Measurements from ENCODE around the gene PLCB3. TPM values are rescaled to one million over a fixed set of nuclear protein-coding genes. Genes with fewer than 3 reads are reported as not detected.

The PLCB3 gene
- total RNA-seq, 4 donors from 2014 or later: 64.5 to 115 (median 91.2) TPM

DNA sequence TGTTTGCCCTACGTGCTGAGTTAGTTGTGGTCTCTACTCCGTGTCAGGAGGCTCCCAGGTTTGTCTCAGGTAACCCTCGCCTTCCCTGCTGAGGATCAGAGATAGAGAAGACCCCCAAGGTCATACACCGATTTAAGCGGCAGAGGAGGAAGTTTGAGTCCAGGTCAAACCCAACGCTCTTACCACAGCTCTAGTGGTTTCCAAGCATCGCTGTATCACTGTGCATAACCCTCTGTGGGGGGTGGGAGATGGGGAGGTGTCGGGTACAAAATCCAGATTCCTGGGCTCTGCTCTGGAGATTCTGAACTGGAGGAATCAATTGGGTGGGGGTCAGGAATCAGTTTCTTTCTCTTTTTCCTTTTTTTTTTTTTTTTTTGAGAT is 20.4 kb upstream of the PLCB3 start:
- Histone ChIP-seq H3K36me3 (no peaks in the 10 kb centered on the region), H3K4me3 (peak overlapping the region; percentile 58 to 87 (median 72)), H3K27ac (peak overlapping the region; percentile 93 to 95 (median 94)), H3K9me3 (no peaks in the 10 kb centered on the region), H3K4me1 (peaks cover 18 to 75% (median 53%) of the 10 kb centered on the region in 4 donors), H3K27me3 (no peaks in the 10 kb centered on the region)
- in situ Hi-C loops (cut with MboI; ENCODE audit: low pct_ligation_motif_present in 1 of 4, low pct_unique_long_range_greater_than_20kb in 1 of 4, low sequenced_read_pairs in 3 of 4): no loop called here
- WGBS, 2 donors (ENCODE audit: low coverage in 1 of 2): 4 to 17% methylated on average over 1 to 8 of the region's 8 CpGs
- intact Hi-C loops (cut with DNase I; ENCODE audit: low total_unique reads): no loop called here
- no peak for DNase-seq
- TF ChIP-seq POLR2A (IDR thresholded peaks at IDR 0.05) (no peak), POLR2AphosphoS5 (IDR thresholded peaks at IDR 0.05) (no peak), EP300 (IDR thresholded peaks at IDR 0.05; ENCODE audit: low read depth) (no peak), CTCF (IDR thresholded peaks at IDR 0.05) (no peak)

DNA sequence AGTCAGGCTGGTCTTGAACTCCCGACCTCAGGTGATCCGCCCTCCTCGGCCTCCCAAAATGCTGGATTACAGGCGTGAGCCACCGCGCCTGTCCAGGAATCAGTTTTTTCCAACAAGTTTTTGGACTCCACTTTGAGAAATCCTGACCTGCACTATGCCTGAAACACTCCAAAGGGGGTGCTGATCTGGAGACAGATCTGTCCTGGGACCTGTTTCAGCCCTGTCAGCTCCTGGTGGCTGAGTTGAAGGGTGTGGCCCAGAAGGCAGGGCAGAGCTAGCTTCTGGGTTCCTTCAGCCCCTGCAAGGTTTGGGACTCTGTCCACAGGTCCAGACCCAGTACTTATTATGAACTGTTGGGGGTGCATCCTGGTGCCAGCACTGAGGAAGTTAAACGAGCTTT is 19.8 kb upstream of the PLCB3 start:
- in situ Hi-C loops (cut with MboI; ENCODE audit: low pct_ligation_motif_present in 1 of 4, low pct_unique_long_range_greater_than_20kb in 1 of 4, low sequenced_read_pairs in 3 of 4): no loop called here
- H3K27me3 ChIP-seq: no peaks in the 10 kb centered on the region
- peak overlapping the region in 3 of 4 donors; percentile 93 to 95 (median 94) for H3K27ac ChIP-seq
- TF ChIP-seq CTCF (IDR thresholded peaks at IDR 0.05) (no peak), POLR2AphosphoS5 (IDR thresholded peaks at IDR 0.05) (no peak), EP300 (IDR thresholded peaks at IDR 0.05; ENCODE audit: low read depth) (no peak), POLR2A (IDR thresholded peaks at IDR 0.05) (no peak)
- no peaks in the 10 kb centered on the region for H3K36me3 ChIP-seq
- DNase-seq: no peak
- H3K4me1 ChIP-seq: peaks cover 18 to 78% (median 54%) of the 10 kb centered on the region in 4 donors
- intact Hi-C loops (cut with DNase I; ENCODE audit: low total_unique reads): no loop called here
- WGBS, 2 donors (ENCODE audit: low coverage in 1 of 2): 78% methylated on average over 7 of the region's 7 CpGs; no CpG with 5 or more reads in 1 of the 2 donors
- no peaks in the 10 kb centered on the region for H3K9me3 ChIP-seq
- H3K4me3 ChIP-seq: peak overlapping the region in 2 of 4 donors; percentile 71 to 87

DNA sequence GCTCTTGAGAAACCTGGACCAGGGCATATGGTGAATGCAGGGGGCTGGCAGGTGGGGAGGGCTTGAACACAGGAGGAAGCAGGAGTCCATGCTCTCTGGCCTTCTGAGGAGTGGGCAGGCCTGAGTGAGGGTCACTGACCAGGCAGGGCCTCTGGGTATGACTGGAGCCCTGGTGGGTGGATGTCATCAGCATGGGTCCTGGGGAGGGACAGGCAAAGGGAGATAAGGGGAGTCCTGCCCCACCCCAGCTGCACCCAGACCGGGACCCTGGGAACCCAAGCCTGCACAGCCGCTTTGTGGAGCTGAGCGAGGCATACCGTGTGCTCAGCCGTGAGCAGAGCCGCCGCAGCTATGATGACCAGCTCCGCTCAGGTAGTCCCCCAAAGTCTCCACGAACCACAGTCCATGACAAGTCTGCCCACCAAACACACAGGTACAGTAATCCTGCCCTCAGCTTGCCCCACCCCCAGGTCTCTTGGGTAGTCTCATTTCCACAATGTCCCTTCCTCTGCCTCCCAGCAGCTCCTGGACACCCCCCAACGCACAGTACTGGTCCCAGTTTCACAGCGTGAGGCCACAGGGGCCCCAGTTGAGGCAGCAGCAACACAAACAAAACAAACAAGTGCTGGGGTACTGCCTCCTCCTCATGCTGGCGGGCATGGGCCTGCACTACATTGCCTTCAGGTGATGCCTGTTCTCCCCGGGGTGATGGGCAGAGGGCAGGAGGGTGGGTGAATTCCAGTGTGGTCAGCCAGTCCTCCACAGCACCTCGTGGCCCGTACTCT is 19.0 kb upstream of the PLCB3 start:
- TF ChIP-seq POLR2AphosphoS5 (IDR thresholded peaks at IDR 0.05): no peak
- TF ChIP-seq POLR2A (IDR thresholded peaks at IDR 0.05): no peak
- no peak for TF ChIP-seq EP300 (IDR thresholded peaks at IDR 0.05; ENCODE audit: low read depth)
- TF ChIP-seq CTCF (IDR thresholded peaks at IDR 0.05): no peak
- DNase-seq: no peak
- Histone ChIP-seq H3K4me1 (peaks cover 15 to 79% (median 53%) of the 10 kb centered on the region in 4 donors), H3K36me3 (no peaks in the 10 kb centered on the region), H3K27me3 (no peaks in the 10 kb centered on the region), H3K9me3 (no peaks in the 10 kb centered on the region), H3K4me3 (no peak overlapping the region), H3K27ac (peak overlapping the region in 1 of 4 donors; percentile 93)
- in situ Hi-C loops (cut with MboI; ENCODE audit: low pct_ligation_motif_present in 1 of 4, low pct_unique_long_range_greater_than_20kb in 1 of 4, low sequenced_read_pairs in 3 of 4) (no loop called here), intact Hi-C loops (cut with DNase I; ENCODE audit: low total_unique reads) (no loop called here)
- WGBS, 2 donors (ENCODE audit: low coverage in 1 of 2): 86% methylated on average over 15 of the region's 15 CpGs; no CpG with 5 or more reads in 1 of the 2 donors

GRCh38 chr11:64232967-64233315 is 18.4 kb upstream of the PLCB3 start:
- intact Hi-C loops (cut with DNase I; ENCODE audit: low total_unique reads) (no loop called here), in situ Hi-C loops (cut with MboI; ENCODE audit: low pct_ligation_motif_present in 1 of 4, low pct_unique_long_range_greater_than_20kb in 1 of 4, low sequenced_read_pairs in 3 of 4) (no loop called here)
- Histone ChIP-seq H3K27me3 (no peaks in the 10 kb centered on the region), H3K36me3 (no peaks in the 10 kb centered on the region), H3K4me3 (no peak overlapping the region), H3K4me1 (peaks cover 12 to 79% (median 55%) of the 10 kb centered on the region in 4 donors), H3K27ac (peak overlapping the region in 1 of 4 donors; percentile 93), H3K9me3 (no peaks in the 10 kb centered on the region)
- no peak for DNase-seq
- WGBS, 2 donors (ENCODE audit: low coverage in 1 of 2): 90 to 92% methylated on average over 6 to 8 of the region's 8 CpGs
- TF ChIP-seq CTCF (IDR thresholded peaks at IDR 0.05): no peak
- no peak for TF ChIP-seq POLR2A (IDR thresholded peaks at IDR 0.05)
- TF ChIP-seq POLR2AphosphoS5 (IDR thresholded peaks at IDR 0.05): no peak
- TF ChIP-seq EP300 (IDR thresholded peaks at IDR 0.05; ENCODE audit: low read depth): no peak
